Sigmoid colon (tissue), 4 donors: ENCODE results near the gene PTPN2.

Experiments used
- EP300 ChIP-seq, 4 donors: sonication (generic); formaldehyde crosslinking; IDR thresholded peaks; one replicate each; pipeline ENCODE4 v1.6.1; 2017; ENCODE audit warnings: antibody characterized with exemption in 4 of 4
- TF ChIP-seq, protein P1 (sequence below), 4 experiments: fragments of 450-650 bp in 3 of 4; fragments of 200-600 bp in 1 of 4; IDR thresholded peaks; one replicate each; pipeline ENCODE4 v1.5.1; 2016 to 2019; ENCODE audit warnings: antibody characterized with exemption in 4 of 4, mild to moderate bottlenecking in 3 of 4, moderate library complexity in 2 of 4

DNA sequence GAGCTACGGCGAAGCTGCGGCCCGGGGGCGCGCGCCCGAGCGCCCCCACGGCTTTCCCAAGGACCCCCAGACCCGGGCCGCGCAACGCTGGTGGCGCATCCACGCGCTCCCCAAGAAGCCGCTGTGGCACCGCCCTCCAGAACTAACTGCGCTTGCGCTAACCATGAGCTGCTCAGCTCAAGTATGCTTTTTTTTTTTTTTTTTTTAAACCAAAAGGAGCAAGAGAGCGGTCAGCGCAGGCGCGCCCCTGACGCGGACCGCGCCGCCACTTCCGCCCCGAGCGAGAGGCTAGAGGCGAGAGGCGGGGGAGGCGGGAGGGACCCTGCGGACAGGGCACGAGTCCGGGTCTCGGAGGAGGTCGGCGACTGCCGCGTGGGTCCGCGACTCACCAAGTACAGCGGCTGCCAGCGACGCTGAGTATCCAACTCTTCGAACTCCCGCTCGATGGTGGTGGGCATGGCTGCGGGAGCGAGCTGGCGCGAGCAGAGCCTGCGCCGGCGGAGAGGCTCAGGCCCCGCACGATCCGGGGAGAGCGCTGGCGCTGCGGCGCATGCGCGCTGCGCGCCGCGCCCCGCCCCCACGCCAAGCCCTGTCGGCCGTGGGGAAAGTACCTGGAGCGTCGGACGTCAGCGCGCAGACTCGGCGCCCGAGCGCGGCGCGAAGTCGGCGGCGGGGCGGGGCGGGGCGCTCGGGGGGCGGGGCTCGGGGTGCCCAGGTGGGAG lies at the start of gene PTPN2:
- TF ChIP-seq, protein P1, sequence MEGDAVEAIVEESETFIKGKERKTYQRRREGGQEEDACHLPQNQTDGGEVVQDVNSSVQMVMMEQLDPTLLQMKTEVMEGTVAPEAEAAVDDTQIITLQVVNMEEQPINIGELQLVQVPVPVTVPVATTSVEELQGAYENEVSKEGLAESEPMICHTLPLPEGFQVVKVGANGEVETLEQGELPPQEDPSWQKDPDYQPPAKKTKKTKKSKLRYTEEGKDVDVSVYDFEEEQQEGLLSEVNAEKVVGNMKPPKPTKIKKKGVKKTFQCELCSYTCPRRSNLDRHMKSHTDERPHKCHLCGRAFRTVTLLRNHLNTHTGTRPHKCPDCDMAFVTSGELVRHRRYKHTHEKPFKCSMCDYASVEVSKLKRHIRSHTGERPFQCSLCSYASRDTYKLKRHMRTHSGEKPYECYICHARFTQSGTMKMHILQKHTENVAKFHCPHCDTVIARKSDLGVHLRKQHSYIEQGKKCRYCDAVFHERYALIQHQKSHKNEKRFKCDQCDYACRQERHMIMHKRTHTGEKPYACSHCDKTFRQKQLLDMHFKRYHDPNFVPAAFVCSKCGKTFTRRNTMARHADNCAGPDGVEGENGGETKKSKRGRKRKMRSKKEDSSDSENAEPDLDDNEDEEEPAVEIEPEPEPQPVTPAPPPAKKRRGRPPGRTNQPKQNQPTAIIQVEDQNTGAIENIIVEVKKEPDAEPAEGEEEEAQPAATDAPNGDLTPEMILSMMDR (IDR thresholded peaks at IDR 0.05) = no peak
- peak in 1 of 4 donors; percentile 9 for TF ChIP-seq EP300 (IDR thresholded peaks at IDR 0.05)
